HG03558 (cell line): Measurements from ENCODE around the gene KRTAP10-2.
"Not testable (repeated sequence)": the region's sequence is repeated elsewhere in the genome, so short reads cannot be mapped to it uniquely, and the experiment has no call there.

Experiments
- ATAC-seq: cut with Tn5 transposase; IDR thresholded peaks from one replicate; pipeline ENCODE4 v1.9.1; 2021; ENCODE audit warnings: moderate number of reproducible peaks; ENCODE audit not compliant: unreplicated experiment; ENCODE audit errors: extremely low read depth

Gene KRTAP10-2, protein sequence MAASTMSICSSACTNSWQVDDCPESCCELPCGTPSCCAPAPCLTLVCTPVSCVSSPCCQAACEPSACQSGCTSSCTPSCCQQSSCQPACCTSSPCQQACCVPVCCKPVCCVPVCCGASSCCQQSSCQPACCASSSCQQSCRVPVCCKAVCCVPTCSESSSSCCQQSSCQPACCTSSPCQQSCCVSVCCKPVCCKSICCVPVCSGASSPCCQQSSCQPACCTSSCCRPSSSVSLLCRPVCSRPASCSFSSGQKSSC

DNA sequence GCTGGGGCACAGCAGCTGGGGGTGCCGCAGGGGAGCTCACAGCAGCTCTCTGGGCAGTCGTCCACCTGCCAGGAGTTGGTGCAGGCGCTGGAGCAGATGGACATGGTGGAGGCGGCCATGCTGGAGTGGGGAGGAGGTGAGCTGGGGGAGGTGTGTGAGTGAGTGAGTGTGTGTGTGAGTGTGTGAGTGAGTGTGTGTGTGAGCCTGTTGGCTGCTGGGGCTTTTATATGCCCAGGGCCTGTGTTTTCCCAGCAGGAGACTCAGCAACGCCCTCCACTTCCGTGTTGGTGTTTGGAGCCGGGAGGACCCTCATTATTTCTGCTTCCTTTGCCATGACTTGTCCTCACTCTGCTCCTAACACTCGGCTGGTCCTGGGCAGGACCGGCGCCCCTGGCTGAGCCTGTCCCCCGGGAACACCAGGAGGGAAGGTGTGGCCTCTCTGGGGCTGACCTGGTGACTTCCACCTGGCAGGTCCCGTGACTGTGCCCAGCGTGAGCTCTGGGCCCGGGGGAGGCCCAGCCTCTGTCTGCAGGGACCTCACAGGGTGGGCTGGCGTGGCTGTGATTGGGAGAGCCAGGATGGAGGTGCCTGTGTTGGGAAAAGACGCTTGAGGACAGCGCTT, at the start of gene KRTAP10-2:
Gene KRTAP10-2, minus strand, starts transcription at position 166 of the 622 bp plus-strand sequence. Its CDS starts 47 bp downstream, at position 119.
- ATAC-seq: no peak

DNA sequence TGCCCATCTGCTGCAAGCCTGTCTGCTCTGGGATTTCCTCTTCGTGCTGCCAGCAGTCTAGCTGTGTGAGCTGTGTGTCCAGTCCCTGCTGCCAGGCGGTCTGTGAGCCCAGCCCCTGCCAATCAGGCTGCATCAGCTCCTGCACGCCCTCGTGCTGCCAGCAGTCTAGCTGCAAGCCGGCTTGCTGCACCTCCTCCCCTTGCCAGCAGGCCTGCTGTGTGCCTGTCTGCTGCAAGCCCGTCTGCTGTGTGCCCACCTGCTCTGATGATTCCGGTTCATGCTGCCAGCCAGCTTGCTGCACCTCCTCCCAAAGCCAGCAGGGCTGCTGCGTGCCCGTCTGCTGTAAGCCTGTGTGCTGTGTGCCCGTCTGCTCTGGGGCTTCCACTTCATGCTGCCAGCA, 49.8 kb upstream of the KRTAP10-2 start:
- ATAC-seq: not testable (repeated sequence)

DNA sequence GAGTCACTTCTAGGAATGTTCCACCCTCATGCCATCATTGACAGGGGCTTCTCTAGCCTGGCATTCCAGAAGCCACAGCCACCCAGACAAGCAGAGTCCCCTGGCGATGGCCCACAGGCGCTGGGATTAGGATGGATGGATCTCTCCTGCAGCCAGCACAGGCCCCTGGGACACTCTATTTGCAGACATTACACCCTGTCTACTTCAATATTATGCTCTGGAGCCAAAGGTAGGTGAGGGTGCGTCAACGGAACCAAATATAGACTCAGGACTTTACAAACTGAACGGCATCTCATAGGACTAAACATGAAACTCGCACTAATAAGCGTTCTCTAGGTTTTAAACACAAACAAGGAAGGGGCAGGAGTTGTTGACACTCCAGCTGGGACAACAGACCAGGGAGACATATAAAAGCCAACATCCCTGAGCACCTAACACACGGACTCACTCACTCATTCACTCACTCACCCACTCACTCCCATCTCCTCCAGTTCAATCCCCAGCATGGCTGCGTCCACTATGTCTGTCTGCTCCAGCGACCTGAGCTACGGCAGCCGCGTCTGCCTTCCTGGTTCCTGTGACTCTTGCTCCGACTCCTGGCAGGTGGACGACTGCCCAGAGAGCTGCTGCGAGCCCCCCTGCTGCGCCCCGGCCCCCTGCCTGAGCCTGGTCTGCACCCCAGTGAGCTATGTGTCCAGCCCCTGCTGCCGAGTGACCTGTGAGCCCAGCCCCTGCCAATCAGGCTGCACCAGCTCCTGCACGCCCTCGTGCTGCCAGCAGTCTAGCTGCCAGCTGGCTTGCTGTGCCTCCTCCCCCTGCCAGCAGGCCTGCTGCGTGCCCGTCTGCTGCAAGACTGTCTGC, 49.0 kb upstream of the KRTAP10-2 start, which contains the start of gene KRTAP10-7:
Gene KRTAP10-7, plus strand, starts transcription at position 480 of the 861 bp plus-strand sequence. Its CDS starts 25 bp downstream, at position 505.
- ATAC-seq: not testable (repeated sequence)

DNA sequence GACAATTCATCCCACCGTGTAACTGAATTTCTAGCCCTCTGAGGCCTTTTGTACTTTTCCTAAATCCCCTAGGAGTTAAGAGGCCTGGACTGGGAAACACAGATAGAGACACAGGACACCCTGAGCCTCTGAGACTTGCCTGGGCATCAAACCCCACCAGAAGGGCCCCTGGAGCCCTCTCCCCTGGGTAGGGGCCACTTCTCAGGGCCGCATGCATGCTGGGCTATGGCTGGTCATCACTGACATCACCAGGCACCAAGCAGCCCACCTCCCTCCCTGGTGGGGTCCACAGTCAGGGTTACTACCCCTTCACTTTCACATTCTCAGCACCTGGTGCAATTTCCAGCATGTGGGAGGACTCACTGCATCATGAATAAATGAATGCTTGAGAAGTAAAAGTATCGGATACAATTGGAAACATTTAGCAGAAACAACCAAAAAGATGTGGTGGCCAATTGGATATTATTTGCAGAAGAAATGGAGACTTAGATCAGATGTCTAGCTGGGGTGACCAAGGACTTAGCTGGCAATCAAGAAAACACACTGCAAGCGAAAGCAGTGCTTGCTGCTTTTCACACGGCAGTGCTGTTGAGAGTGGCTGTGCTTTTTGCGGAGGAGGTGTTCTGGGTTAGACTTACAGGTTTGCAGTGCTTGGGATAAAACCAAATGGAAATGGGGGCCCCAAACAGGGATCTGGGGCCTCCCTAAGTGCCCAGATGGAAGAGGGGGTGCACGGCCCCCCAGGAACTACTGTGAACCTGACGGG, 48.1 kb upstream of the KRTAP10-2 start:
- ATAC-seq: no peak

DNA sequence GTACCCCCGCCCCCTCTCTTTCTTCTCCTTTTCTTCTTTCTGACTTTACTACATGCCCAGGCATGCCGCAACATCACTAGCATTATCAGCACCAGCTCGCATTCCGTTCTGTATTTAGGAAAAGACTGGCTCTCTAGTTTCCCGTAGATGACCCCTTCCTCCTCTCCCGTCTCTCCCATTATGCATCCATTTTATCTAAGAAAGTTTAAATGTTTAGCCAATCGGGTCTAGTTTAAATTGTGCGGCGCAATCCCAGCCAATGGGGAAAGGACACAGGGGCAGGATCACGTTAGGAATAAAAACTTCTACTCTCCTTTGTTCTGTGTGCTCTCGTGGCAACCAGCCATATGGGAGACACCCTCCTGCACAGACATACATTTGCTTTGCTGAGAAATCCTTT, 46.8 kb upstream of the KRTAP10-2 start:
- no peak for ATAC-seq

DNA sequence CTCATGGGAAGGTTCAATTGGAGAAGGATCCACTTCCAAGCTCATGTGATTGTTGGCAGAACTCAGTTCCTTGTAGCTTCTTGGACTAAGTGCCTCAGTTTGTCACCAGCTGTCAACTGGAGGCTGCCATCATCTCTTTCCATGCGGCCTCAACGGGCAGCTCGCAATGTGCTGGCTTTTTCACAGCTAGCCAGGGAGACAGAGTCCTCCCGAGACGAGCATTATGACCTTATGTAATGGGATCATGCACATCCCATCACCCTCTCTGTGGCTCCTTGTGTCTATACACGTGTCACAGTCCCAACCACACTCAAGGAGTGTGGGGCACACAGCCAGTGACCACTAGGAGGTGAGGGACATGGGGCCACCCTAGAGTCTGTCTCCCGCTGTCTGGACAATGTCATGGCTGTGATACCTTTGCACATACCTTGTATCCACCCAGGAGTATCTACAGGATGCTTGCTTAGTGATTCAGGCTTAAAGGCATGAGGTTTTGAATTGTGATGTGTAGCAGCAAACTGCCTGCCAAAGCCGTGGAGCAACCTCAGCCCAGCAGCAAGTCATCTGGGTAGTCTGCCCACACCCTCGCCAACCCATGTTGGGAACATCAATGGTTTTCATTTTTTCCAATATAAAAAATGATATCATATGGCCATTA, 44.9 kb upstream of the KRTAP10-2 start:
- no peak for ATAC-seq

DNA sequence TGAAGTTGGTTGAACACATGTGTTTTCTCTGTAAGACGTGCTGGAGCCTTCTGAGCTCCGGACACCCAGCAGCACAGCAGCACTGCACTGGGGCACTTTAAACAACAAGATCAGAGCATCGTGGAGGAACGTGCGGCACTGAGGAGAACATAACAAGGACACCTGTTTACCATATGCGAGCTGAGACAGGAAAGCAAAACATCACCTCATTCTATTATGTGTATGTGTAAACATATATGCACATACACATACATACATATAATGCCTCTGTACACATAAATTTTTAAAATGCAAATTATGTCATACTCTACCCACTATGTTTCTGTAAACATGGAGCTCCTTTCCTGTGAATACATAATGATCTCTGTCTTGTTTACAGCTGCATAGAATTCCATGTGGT, 44.2 kb upstream of the KRTAP10-2 start:
- no peak for ATAC-seq

DNA sequence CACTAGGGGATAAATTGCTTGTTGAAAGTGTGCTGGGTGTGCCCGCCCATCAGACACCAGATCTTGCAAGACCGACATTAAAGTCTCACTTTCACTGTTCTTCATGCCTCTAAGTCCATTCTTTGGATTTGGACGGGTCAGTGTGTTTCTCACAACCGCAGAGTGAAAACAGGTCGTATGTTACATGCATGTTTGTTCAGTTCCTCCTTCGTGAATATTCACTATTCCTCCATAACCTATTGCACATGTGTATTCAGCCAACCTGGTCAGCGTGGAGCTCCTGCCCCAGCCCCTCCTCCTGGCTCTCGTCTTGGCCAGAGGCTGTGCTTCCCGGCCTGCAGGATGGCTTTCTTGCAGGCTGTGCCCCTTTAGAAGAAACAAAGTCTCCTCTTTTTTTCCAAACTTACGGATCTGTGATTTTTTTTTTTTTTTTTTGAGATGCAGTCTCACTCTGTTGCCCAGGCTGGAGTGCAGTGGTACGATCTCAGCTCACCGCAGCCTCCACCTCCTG, 43.2 kb upstream of the KRTAP10-2 start:
- no peak for ATAC-seq

DNA sequence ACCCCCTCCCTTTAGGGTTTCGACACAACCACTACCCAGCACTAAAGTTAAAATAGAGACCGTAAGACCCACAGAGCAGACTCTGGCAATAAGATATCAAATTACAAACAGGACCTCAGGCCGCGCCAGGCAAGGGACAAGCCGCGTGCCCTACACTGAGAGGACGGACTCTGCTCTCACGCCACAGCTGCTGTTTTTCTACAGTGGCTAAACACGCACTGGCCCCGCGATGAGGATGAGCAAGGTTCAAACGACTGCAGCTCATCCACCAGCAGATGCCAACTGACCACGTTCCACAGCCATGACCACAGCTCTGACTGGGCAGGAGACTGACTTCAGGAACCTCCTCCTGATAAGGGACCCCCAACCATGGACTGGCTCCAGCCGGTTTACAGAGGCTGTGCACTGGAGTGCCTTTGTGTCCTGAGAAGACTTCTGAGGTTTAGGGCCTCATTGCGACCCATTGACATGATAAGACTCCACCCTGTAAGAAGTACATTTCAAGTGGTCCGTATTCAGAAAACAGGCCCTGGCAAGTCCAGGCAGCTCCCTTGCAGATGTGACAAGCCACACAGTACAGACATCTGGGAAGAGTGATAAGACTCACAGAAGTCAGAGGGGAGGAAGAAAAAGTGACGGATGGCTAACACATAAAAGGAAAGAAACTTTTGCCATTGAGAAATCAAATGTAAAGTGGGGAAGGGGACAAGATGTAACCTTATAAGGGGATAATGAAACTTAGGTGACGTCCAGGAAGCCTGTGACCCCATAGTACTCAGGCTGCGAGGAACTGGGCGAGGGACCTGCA, 42.5 kb upstream of the KRTAP10-2 start:
- no peak for ATAC-seq

DNA sequence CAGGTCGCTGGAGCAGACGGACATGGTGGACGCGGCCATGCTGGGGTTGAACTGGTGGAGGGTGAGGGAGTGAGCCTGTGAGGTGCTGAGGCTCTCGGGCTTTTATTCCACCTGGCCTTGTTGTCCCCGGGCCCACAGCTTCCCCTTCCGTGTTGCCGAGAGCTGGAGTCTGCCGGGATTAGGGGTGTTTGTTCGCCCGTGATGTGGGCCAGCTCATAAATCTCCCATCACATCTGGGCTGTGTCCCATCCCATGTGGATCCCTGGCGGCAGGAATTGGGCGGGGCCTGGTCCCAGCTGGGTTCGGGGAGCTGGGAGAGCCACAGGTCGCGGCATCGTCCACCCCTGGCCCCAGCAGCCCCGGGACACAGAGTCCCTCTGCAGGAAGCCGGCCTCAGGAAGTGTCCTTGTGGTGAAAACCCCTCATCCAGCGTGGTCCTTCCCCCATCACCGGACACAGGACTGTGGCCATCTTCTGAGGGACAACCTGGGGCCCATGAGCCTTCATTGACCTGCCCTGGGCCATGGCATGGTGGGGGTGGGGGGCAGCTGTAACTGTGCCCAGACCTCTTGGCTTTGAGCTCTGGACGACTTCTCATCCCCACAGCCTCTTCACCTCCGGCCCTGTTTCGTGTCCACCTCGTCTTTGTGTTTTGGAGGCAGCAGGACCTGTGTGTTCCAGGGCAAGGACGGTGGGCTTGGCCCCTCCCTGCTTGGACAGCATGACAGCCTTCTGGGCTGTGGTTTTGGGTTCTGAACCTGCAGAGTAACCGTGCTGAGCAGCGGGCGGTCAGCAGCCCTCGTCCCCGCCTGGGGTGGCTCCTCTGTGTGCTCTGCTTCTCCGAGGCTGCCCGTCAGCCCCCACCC, 41.4 kb upstream of the KRTAP10-2 start, which contains the start of gene KRTAP10-6:
Gene KRTAP10-6, minus strand, starts transcription at position 60 of the 866 bp plus-strand sequence. Its CDS starts 21 bp downstream, at position 39.
- no peak for ATAC-seq

DNA sequence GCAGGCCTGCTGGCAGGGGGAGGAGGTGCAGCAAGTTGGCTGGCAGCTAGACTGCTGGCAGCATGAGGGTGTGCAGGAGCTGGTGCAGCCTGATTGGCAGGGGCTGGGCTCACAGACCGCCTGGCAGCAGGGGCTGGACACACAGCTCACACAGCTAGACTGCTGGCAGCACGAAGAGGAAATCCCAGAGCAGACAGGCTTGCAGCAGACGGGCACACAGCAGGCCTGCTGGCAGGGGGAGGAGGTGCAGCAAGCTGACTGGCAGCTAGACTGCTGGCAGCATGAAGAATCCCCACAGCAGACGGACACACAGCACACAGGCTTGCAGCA, 40.5 kb upstream of the KRTAP10-2 start:
- not testable (repeated sequence) for ATAC-seq

DNA sequence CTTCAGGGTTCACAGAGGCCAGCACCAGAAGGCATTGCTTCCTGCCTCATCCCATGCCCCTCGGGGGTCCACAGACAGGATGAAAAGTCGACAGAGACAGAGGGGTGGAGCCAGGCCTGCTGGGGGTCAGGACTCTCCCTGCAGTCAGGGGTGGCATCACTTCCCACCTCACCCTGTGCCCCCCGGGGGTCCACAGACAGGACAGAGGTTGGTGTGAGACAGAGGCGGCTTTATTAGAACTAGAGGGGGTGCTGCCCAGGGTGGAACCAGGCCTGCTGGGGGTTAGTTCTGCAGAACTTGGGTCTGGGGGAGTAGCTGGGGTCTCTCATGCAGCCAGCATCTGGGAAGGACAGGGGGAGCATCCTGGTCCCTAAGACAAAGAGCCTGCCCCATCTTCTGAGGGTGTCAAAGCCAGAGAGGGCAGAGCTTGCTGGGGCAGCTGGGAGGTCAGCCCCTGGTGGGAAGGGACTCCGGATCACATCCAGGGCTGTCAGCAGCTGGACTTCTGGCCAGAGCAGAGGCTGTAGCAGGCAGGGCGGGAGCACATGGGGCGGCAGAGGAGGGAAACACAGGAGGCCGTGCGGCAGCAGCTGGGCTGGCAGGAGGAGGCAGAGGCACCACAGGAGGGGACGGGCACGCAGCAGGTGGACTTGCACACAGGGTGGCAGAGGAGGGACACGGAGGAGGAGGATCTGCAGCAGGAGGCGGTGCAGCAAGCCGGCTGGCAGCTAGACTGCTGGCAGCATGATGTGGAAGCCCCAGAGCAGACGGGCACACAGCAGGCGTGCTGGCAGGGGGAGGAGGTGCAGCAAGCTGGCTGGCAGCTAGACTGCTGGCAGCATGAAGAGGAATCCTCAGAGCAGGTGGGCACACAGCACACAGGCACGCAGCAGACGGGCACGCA, 39.8 kb upstream of the KRTAP10-2 start:
- ATAC-seq: not testable (repeated sequence)

DNA sequence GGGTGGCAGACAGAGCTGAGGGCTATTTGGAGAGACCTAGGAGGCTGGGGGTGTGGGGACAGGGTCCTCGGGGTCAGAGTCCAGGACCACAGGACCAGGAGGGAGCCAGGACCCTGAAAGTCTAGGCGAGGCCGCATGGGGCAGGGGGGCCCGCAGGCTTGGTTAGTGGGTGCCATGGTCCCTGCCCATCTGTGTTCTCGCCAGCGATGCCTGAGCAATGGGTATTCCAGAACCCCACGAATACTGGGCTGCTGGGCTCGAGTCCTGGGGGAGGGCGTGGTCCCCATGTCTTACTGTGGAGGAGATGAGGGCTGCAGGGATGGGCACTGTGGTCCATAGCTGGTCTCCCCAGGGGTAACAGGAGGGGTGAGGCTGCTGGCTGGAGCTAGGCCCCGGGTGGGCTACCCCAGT, 39.0 kb upstream of the KRTAP10-2 start:
- no peak for ATAC-seq

DNA sequence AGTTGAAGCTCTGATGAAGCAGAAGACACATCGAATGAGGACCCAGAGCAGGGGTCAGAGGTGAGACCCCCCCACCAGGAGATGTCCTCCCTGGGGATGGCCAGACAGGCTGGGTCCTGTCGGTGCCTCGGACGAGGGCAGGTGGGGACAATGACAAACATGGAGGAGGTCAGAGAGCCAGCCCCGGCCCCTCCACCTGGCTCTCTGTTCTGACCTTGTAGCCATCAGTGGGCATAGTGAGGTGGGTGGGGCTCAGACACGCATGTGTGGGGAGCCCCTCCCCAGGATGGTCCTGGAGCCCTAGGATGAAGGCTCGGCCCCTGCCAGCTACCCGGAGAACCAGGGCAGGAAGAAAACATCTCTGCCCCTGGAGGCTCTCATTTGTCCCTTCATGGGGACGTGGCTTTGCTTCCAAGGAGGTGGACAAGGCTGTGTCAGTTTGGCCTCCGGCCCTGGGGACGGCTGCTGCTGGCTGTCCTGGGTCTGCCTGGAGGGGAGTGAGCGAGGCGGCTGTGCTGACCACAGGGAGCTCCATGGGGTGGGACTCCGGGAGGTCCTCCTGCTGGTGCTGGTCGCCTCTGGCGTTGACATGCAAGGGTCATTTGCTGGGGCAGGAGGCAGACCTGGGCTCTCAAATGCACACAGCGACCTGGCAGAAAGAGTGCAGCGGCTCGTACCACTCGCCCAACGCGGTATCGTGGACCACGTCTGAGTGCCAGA, 38.4 kb upstream of the KRTAP10-2 start:
- no peak for ATAC-seq

DNA sequence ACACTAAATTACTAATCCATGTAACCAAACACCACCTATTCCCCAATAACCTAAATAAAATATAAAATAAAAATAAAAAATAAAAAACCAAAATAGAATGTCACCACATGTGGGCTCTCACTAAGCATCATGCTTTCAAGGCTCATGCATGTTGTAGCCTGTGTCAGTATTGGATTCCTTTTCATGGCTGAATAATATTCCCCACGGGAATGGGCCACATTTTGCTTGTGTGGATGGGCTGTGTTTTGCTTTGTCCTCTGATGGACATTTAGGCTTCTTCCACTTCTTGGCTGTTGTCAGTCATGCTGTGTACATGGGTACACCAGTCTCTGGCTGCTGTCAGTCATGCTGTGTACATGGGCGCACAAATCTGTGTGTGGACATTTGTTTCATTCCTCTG, 37.8 kb upstream of the KRTAP10-2 start:
- ATAC-seq: no peak

DNA sequence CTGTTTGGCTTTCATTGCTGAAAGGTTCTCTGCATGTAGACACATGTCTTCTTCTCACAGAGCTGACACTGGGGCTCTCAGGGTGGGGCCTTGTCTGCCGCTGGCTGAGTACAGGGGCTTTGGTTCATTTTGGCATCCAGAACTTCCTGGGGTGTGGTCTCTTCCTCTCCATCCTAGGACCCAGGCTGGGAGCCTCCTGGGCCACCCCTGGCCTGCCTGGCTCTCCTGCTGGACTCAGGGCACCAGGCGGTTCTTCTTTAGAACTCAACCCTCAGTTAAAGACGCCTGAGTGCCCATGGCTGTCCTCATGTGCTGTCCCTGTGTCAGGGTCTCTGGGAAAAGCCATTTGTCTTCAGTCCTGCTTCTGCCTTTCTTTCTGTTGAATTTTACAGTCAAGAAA, 34.6 kb upstream of the KRTAP10-2 start:
- ATAC-seq: no peak
